Breast epithelium (tissue), 3 donors: ENCODE results near the gene GAN.

Source experiments
- CTCF ChIP-seq, 3 donors: fragments of 450-650 bp; IDR thresholded peaks; one replicate each; pipeline ENCODE4 v1.5.1; 2016 to 2017; ENCODE audit warnings: antibody characterized with exemption in 3 of 3, mild to moderate bottlenecking in 3 of 3, moderate library complexity in 3 of 3
- POLR2AphosphoS5 ChIP-seq, 3 donors: sonication (generic); formaldehyde crosslinking; IDR thresholded peaks; one replicate each; pipeline ENCODE4 v1.6.1; 2017; ENCODE audit warnings: antibody characterized with exemption in 3 of 3

DNA sequence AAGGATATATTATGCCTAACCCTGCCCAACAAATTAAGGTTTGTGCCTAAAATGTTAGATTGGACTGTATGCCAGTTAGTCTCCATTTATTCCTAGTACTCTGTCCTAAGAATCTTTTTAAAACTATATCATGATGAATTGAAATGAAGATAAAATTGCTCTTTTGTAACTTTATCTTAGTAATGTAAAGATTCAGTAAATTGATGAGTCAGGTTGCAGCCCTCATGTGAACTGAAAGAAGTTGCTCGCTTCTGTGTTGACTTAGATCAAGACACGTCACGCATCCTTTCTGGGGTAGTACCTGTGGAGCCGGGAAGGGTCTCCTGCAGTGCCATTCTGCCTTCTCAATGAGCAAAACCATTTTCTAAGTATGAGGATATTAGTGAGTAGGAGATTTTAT lies 63.3 kb downstream of the GAN start:
- TF ChIP-seq CTCF (IDR thresholded peaks at IDR 0.05) (no peak), POLR2AphosphoS5 (IDR thresholded peaks at IDR 0.05) (no peak)
